GM12801 (cell line): ENCODE measurements around the gene NCOA4.

Source experiments
- CTCF ChIP-seq: IDR thresholded peaks from one replicate; pipeline ENCODE4 v1.5.1; 2011; ENCODE audit warnings: control low read depth; ENCODE audit not compliant: insufficient read length; ENCODE audit errors: extremely low read depth

Gene NCOA4

DNA sequence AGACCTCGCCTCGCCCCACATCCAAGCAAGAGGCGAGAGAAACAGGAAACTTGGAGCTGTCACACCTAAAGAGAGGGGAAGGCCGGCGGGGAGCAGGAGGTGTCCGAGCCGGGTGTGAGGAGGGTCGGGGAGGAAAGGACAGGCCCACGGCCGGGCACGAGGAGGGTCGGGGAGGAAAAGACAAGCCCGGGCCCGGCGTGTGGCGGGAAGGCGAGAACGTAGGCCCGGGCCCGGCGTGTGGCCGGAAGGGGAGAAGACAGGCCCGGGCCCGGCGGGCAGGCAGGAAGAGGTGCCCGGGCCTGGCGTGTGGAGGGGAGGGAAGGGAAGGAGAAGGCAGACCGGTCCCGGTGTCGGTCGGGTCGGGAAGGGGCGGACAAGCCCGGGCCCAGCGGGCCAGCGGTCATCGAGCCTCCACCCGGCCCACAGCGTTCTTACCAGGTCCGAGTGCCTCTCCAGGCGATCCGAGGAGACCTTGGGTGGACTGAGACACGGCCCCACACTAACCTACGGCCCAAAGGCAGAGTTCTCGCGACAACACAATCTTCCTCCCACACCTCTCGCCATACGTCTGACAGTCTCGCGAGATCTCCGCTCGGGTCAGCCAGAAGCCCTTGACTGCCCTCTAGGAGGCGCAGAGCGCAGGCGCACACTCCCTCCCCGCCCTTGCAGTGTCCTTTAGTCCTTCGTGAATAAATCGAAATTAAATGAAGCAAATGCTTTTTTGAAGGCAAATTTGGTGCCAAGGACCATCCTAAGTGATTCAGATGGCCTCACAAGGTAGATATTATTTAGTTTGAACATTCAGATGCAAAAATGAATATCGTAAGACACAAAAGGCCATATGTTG is at the start of gene NCOA4:
Gene NCOA4, minus strand, starts transcription at position 533 of the 847 bp plus-strand sequence. CDS start 13,943 bp downstream, outside the sequence.
- TF ChIP-seq CTCF, result no peak

DNA sequence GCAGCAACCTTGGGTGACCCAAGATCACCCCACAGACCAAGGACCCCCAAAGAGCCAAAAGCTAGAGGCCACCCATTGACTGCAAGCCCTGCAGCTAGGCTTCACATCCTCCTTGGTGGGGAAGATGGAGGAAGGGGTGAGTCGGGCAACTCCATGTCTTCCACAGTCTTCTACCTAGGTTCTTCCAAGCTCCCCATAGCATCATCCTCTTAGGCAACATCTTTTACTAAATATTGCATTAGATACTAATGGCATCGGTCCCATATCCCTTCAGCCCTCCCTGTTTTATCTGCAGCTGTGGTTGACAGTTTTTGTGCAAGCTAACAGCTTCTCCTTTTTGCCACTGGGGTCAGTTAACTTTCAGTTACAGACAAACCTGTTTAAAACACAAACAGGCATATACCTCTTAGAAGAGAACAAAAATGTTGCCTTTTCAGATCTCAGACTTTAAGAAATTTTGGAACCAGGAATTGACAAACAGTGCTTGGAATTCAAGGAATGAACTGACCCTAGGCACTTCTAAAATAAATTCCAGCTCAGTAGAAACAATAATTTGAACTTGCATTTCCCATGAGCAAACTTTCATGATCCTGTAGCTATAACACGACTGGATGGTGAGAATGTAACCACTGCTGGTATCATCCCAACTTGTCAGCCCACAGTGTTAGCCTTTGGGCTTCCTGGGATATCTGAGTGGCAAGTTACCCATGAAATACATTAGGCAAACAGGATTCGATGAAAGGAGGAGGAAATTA is 49.6 kb upstream of the NCOA4 start:
- TF ChIP-seq CTCF, result no peak

GRCh38 chr10:46077731-46078413 is 47.4 kb upstream of the NCOA4 start:
- no peak for TF ChIP-seq CTCF

GRCh38 chr10:46077141-46077554 is 46.7 kb upstream of the NCOA4 start:
- no peak for TF ChIP-seq CTCF

- TF ChIP-seq CTCF, result no peak
Measured at GRCh38 chr10:46075869-46076268, 45.4 kb upstream of the NCOA4 start.

DNA sequence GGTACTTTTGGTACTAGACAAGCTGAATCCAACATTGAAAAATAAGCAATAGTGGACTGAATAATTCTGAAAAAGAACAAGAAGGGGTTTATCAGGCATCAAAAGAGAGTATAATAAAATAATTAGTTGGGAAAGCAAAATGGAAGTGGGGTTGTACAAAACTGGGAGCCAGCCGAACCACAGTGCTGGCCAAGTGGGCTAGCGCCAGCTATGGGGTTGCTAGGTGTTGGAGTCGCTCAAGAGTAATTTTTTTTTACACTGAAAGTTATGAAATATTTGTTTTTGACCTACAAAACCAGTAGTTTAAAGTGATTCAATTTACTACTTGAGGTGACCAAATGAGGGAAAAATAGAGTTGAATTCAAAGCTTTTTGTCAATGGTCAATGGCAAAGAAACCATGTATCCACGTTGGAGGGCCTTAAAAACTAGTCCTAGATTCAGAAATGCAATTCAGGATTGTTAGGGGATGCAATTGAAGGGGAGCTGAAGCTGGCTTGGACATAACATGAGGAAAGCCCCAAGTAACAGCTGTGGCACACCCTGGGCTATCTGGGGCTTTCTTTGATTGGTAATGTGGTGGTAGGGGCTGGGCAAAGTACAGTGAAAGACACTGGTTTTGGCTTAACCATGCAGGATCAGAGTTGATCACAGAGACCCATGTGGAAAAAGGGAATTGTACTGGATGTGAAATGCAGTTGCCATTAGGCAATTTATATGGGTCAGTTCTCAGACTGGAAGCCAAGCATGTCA is 43.9 kb upstream of the NCOA4 start:
- TF ChIP-seq CTCF, result no peak
